IgD-negative memory B cell (primary cell): ENCODE results near the gene GTF3C2. TPM values are rescaled to one million over a fixed set of nuclear protein-coding genes. Genes with fewer than 3 reads are reported as not detected.

Experiments used
- H3K27ac Mint-ChIP-seq, 3 donors: one replicate each; pipeline ENCODE4 v1.8.0; 2020 to 2022; ENCODE audit warnings: mild to moderate bottlenecking in 3 of 3, mixed read lengths in 3 of 3, moderate library complexity in 1 of 3
- H3K27me3 Mint-ChIP-seq: one replicate; pipeline ENCODE4 v1.8.0; 2021; ENCODE audit warnings: mixed read lengths
- H3K36me3 Mint-ChIP-seq: one replicate; pipeline ENCODE4 v1.8.0; 2020; ENCODE audit warnings: mild to moderate bottlenecking, mixed read lengths
- H3K4me1 Mint-ChIP-seq, 3 donors: one replicate each; pipeline ENCODE4 v1.8.0; 2020 to 2022; ENCODE audit warnings: mixed read lengths in 3 of 3, mild to moderate bottlenecking in 1 of 3
- H3K4me3 Mint-ChIP-seq, 4 donors: one replicate each; pipeline ENCODE4 v1.8.0; 2020 to 2022; ENCODE audit warnings: mild to moderate bottlenecking in 4 of 4, mixed read lengths in 4 of 4, moderate library complexity in 3 of 4
- H3K9me3 Mint-ChIP-seq, 3 donors: one replicate each; pipeline ENCODE4 v1.8.0; 2020 to 2021; ENCODE audit warnings: mixed read lengths in 3 of 3, mild to moderate bottlenecking in 1 of 3
- polyA plus RNA-seq: library from polyadenylated mRNA; unstranded; fragments of 300-500 nt; fragmentation: Illumina TruSeq; gene quantifications from one replicate; pipeline ENCODE4 v1.2.3, GENCODE V29; 2021

Gene GTF3C2, protein sequence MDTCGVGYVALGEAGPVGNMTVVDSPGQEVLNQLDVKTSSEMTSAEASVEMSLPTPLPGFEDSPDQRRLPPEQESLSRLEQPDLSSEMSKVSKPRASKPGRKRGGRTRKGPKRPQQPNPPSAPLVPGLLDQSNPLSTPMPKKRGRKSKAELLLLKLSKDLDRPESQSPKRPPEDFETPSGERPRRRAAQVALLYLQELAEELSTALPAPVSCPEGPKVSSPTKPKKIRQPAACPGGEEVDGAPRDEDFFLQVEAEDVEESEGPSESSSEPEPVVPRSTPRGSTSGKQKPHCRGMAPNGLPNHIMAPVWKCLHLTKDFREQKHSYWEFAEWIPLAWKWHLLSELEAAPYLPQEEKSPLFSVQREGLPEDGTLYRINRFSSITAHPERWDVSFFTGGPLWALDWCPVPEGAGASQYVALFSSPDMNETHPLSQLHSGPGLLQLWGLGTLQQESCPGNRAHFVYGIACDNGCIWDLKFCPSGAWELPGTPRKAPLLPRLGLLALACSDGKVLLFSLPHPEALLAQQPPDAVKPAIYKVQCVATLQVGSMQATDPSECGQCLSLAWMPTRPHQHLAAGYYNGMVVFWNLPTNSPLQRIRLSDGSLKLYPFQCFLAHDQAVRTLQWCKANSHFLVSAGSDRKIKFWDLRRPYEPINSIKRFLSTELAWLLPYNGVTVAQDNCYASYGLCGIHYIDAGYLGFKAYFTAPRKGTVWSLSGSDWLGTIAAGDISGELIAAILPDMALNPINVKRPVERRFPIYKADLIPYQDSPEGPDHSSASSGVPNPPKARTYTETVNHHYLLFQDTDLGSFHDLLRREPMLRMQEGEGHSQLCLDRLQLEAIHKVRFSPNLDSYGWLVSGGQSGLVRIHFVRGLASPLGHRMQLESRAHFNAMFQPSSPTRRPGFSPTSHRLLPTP
- polyA plus RNA-seq: 38.6 TPM

DNA sequence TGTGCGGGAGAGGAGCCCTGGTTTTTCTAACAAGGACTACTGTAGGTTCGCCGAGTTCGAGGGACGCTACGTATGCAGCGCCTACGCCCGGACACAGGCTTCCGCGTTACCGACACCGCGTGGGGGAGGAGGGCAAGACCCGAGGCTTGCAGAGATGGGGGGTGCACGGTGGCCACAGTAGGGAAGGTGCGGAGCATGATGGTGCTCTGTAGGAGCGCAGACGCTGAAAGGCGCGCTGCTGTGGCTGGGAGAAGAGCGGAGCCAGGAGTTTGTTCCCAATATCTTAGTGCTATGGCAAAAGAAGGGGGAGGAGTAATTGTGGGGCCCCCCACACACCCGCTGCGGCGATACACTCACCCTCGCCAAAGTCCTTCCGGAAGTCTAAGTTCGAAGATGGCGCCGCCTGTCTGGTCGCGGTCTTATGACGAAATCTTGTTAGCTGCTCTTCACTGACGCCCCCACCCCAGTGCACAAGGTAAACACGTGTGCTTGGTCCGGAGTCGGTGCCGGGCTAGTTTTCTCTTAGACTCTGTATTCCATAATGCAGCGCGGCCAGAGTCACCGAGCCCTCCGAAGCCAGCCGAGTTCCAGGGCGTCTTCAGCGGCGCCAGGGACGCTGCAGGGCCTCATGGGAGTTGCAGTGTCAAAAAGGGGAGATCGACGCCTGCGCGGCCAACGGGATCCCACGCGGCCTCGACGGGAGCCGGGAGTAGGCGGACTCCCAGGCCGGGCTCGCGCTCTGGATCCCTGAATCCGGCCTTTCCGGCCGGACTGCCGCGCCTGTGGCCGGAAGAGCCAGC, at the start of gene GTF3C2:
TSS of gene GTF3C2 (minus strand) at position 383 of the 800 bp plus-strand sequence. CDS start 13,210 bp downstream, outside the sequence.
- Mint-ChIP-seq H3K36me3 (no peaks in the 10 kb centered on the region), H3K4me3 (peak within 1 kb of the TSS; percentile 95 to 99 (median 98)), H3K27ac (peak within 1 kb of the TSS; percentile 95 to 99 (median 98)), H3K4me1 (peaks cover 34 to 44% (median 41%) of the 10 kb centered on the region in 3 donors), H3K9me3 (no peaks in the 10 kb centered on the region), H3K27me3 (no peaks in the 10 kb centered on the region)

DNA sequence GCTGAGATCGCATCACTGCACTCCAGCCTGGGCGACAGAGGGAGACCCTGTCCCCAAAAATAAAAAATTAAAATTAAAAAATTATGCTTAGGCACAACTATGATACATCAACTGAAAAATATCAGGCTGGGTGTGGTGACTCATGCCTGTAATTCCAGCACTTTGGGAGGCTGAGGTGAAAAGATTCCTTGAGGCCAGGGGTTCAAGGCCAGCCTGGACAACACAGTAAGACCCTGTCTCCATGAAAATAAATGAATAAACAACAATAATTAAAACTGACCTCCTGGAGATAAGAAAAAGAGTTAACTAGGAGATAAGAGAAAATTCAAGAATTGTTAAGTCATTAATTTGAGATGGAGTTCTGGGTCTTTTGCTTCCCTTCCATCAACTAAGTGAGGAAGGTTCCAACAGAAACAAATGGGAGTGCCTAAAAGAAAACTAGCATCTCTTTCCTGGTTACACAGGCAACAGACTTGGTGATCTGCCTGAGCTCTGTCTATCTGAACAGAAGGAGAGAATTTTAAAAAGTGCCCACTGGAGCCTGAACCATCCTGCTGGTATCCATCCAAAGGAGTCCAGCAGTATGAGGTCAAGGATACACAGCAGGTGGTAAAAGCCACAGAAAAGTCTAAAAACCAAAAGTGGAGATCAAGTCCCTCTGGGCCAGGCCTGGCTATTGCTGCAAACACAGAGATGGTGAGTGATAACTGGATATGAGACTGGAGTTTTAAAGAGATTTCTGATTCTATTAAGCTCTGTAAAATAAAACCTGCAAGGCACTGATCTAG, 44.0 kb upstream of the GTF3C2 start:
- no peak overlapping the region for H3K4me3 Mint-ChIP-seq

GRCh38 chr2:27398962-27399361, 42.4 kb upstream of the GTF3C2 start:
- Mint-ChIP-seq H3K36me3 (peaks cover 11% of the 10 kb centered on the region), H3K4me3 (peak overlapping the region in 2 of 4 donors; percentile 10 to 46), H3K4me1 (peaks cover 11 to 21% (median 18%) of the 10 kb centered on the region in 3 donors), H3K27me3 (no peaks in the 10 kb centered on the region), H3K27ac (no peak overlapping the region), H3K9me3 (no peaks in the 10 kb centered on the region)

More for the DNA sequence above, 44.0 kb upstream of the GTF3C2 start:
- H3K9me3 Mint-ChIP-seq: no peaks in the 10 kb centered on the region
- peak overlapping the region in 2 of 3 donors; percentile 39 to 79 for H3K27ac Mint-ChIP-seq
- no peaks in the 10 kb centered on the region for H3K27me3 Mint-ChIP-seq
- H3K36me3 Mint-ChIP-seq: peaks cover 9% of the 10 kb centered on the region
- H3K4me1 Mint-ChIP-seq: peaks cover 11 to 22% (median 18%) of the 10 kb centered on the region in 3 donors

DNA sequence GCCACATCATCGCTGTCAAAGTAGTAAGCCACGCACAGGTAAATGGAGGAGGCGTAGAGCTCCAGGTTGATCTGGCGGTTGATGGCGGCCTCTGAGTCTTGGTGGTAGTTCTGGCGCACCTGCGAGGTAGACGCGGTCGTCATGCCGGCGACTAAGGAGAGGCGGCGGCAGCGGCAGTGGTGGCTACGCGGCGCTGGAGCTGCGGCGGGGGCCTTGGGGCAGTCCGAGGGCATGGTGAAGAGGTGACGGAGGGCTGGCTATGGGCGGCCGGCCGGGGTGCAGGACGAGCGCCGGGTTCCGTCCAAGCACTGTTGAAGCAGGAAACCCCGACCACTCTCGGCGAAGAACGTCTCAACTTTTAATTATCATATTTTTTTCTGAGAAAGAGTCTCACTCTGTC, 36.7 kb upstream of the GTF3C2 start:
- Mint-ChIP-seq H3K4me3 (no peak overlapping the region), H3K4me1 (peaks cover 4 to 16% (median 15%) of the 10 kb centered on the region in 3 donors), H3K36me3 (peaks cover 9% of the 10 kb centered on the region), H3K9me3 (no peaks in the 10 kb centered on the region), H3K27ac (no peak overlapping the region), H3K27me3 (no peaks in the 10 kb centered on the region)

DNA sequence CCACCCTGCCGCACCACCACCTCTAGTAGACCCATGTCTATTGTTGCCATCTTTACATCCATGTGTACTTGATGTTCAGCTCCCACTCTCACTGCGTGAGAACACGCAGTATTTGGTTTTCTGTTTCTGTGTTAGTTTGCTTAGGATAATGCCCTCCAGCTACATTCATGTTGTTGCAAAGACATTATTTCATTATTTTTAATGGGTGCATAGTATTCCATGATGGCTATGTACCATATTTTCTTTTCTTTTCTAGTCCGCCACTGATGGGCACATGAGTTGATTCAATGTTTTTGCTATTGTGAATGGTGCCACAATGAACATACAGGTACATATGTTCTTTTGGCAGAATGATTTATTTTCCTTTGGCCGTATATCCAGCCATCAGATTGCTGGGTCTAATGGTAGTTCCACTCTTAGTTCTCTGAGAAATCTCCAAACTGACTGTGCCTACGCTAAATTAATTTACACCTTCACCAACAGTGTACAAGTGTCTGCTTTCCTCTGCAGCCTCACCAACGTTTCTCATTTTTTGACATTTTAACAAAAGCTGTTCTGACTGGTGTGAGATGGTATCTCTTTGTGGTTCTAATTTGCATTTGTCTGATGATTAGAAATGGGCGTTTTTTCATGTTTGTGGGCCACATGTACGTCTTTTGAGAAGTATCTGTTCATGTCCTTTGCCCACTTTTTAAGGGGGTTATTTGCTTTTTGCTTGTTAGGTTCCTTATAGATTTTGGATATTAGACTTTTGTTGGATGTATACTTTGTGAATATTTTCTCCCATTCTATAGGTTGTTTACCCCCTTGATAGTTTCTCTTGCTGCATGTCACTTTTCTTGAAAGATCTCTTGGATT, 34.5 kb upstream of the GTF3C2 start:
- no peaks in the 10 kb centered on the region for H3K27me3 Mint-ChIP-seq
- H3K36me3 Mint-ChIP-seq: peaks cover 3% of the 10 kb centered on the region
- H3K4me1 Mint-ChIP-seq: peaks cover 0 to 13% (median 6%) of the 10 kb centered on the region in 3 donors
- no peak overlapping the region for H3K27ac Mint-ChIP-seq
- no peak overlapping the region for H3K4me3 Mint-ChIP-seq
- no peaks in the 10 kb centered on the region for H3K9me3 Mint-ChIP-seq

DNA sequence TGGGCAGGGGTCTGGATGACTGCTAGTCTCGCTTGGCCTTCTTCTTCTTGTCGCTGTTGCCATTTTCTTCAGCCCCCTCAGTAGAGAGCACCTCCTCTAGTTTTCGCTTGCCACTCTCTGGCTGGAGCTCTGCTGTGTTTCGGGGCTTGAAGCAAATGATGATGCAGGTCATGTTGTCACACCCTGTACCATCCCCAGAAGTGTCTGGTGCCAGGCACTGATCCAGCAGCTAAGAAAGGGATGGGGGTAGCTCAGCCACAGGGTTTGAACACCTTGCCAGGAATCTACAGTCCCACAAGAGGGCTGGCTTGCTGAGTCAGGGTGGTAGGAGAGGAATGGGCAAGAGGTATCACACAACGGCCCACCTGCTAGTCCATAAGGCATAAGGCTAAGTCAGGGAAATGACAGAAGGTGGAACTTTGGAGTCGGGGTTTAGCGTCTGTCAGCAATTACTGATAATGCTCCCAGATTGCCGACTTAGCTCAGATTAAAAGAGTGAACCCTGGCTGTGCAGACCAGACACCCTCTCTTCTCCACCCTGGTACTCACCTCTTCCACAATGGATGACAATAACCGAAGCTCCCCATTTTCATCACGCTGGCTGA, 25.1 kb upstream of the GTF3C2 start:
- H3K4me3 Mint-ChIP-seq: peak overlapping the region; percentile 63 to 91 (median 82)

DNA sequence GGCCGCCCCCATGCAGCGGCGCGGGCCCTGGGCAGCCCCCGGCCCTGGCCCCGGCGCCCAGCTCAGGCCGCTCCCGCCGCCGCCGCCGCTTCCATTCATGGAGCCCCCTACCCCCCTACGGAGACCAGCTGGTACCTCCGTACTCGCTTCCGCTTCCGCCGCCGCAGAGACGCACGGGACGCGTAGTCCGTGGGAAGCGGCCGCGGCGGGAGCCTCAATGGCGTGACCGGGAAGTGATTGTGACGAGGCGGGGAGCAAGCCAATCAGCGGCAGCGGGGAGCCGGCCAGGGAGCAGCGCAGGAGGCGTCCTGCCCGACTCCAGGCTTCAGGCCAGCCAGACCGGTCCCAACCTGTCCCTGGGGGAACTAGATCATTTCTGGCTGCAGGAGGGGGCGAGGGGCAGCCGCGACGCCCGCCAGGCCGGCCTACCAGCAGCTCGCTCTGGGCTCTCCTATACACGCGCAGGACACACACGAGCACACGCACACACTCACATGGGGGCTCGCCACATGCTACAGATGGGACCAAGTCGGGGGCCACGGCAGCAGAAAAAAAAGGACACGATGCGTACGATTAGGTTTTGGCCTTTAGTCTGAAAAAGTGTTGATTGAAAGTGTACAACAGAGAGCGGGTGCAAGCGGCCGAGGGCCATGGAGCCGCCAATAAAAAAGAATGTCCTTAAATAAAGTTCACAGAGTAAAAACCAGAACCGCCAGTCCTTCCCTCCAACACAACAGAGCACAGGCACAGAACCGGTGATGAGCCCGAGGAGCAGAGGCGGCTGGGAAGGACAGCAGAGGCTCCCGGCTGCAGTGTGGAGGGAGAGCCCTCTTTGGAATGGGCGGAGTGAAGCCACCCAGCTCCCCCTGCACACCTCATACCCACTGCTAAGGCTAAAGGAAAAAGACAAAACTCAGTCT, 24.3 kb upstream of the GTF3C2 start, which contains the start of gene ZNF513:
TSS of gene ZNF513 (minus strand) at position 109 of the 920 bp plus-strand sequence. CDS start 208 bp downstream, outside the sequence.
- Mint-ChIP-seq H3K27me3 (no peaks in the 10 kb centered on the region), H3K9me3 (no peaks in the 10 kb centered on the region), H3K4me1 (peaks cover 9 to 23% (median 18%) of the 10 kb centered on the region in 3 donors), H3K36me3 (peaks cover 2% of the 10 kb centered on the region), H3K4me3 (peak within 1 kb of the TSS; percentile 79 to 97 (median 88)), H3K27ac (peak within 1 kb of the TSS; percentile 91 to 96 (median 93))

More for the DNA sequence above, 25.1 kb upstream of the GTF3C2 start:
- H3K36me3 Mint-ChIP-seq: peaks cover 2% of the 10 kb centered on the region
- peaks cover 9 to 23% (median 18%) of the 10 kb centered on the region in 3 donors for H3K4me1 Mint-ChIP-seq
- H3K27ac Mint-ChIP-seq: peak overlapping the region; percentile 91 to 96 (median 93)
- H3K27me3 Mint-ChIP-seq: no peaks in the 10 kb centered on the region
- H3K9me3 Mint-ChIP-seq: no peaks in the 10 kb centered on the region

GRCh38 chr2:27379836-27380625, 23.5 kb upstream of the GTF3C2 start:
- Mint-ChIP-seq H3K27ac (peak overlapping the region; percentile 90 to 96 (median 91)), H3K4me1 (peaks cover 9 to 23% (median 18%) of the 10 kb centered on the region in 3 donors), H3K36me3 (peaks cover 2% of the 10 kb centered on the region), H3K4me3 (peak overlapping the region; percentile 79 to 95 (median 88)), H3K27me3 (no peaks in the 10 kb centered on the region), H3K9me3 (no peaks in the 10 kb centered on the region)

- H3K36me3 Mint-ChIP-seq: peaks cover 2% of the 10 kb centered on the region
- H3K4me3 Mint-ChIP-seq: peak overlapping the region; percentile 79 to 95 (median 88)
- H3K4me1 Mint-ChIP-seq: peaks cover 9 to 23% (median 18%) of the 10 kb centered on the region in 3 donors
- H3K27me3 Mint-ChIP-seq: no peaks in the 10 kb centered on the region
- H3K27ac Mint-ChIP-seq: peak overlapping the region; percentile 0 to 91 (median 90)
- H3K9me3 Mint-ChIP-seq: no peaks in the 10 kb centered on the region
These were observed 22.8 kb upstream of the GTF3C2 start for GRCh38 chr2:27379383-27379835.

- peak overlapping the region in 1 of 4 donors; percentile 79 for H3K4me3 Mint-ChIP-seq
These were observed 22.3 kb upstream of the GTF3C2 start for GRCh38 chr2:27378809-27379290.

More at GRCh38 chr2:27378809-27379290, 22.3 kb upstream of the GTF3C2 start:
- Mint-ChIP-seq H3K36me3 (peaks cover 2% of the 10 kb centered on the region), H3K27me3 (no peaks in the 10 kb centered on the region), H3K4me1 (peaks cover 9 to 23% (median 18%) of the 10 kb centered on the region in 3 donors), H3K9me3 (no peaks in the 10 kb centered on the region), H3K27ac (peak overlapping the region in 2 of 3 donors; percentile 90 to 91)
